GM12801 (cell line): ENCODE measurements around the gene UBAP2L.

Source experiments
- CTCF ChIP-seq: IDR thresholded peaks from one replicate; pipeline ENCODE4 v1.5.1; 2011; ENCODE audit warnings: control low read depth; ENCODE audit not compliant: insufficient read length; ENCODE audit errors: extremely low read depth

The UBAP2L gene

GRCh38 chr1:154206196-154206595, 14.6 kb upstream of the UBAP2L start, which contains the start of gene CFAP141:
TSS of gene CFAP141 (minus strand) at chr1:154206333. CDS start at chr1:154206307, 26 bp downstream.
- TF ChIP-seq CTCF: no peak

GRCh38 chr1:154207262-154207661, 13.5 kb upstream of the UBAP2L start:
- no peak for TF ChIP-seq CTCF

- TF ChIP-seq CTCF: no peak
Measured at GRCh38 chr1:154208677-154209388, 11.9 kb upstream of the UBAP2L start.

GRCh38 chr1:154212083-154212482, 8.7 kb upstream of the UBAP2L start:
- no peak for TF ChIP-seq CTCF

- no peak for TF ChIP-seq CTCF
Measured at GRCh38 chr1:154213274-154213673, 7.5 kb upstream of the UBAP2L start.

- no peak for TF ChIP-seq CTCF
Measured at GRCh38 chr1:154218545-154218944, 2.2 kb upstream of the UBAP2L start.

GRCh38 chr1:154219541-154219940, 1.2 kb upstream of the UBAP2L start:
- TF ChIP-seq CTCF: no peak

GRCh38 chr1:154220970-154221277, 169 bp downstream of the UBAP2L start:
- no peak for TF ChIP-seq CTCF
